Trophoblast cell (in vitro differentiated cells and primary cell): ENCODE data around the gene UBXN1.

Experiments
- DNase-seq, 2 donors: peaks; one replicate each; pipeline ENCODE4 v3.0.0-alpha.2; 2016
- H2AFZ ChIP-seq: 2 replicates; pipeline ENCODE4 v1.6.1; 2013; ENCODE audit warnings: low read length, moderate library complexity, mild to moderate bottlenecking; ENCODE audit not compliant: insufficient read depth, poor library complexity
- H2AK5ac ChIP-seq: 2 replicates; pipeline ENCODE4 v1.6.1; 2013; ENCODE audit warnings: mild to moderate bottlenecking, low read length
- H2BK120ac ChIP-seq: 2 replicates; pipeline ENCODE4 v1.6.1; 2013; ENCODE audit warnings: low read length, mild to moderate bottlenecking, moderate library complexity; ENCODE audit not compliant: insufficient read depth, poor library complexity
- H2BK12ac ChIP-seq: 2 replicates; pipeline ENCODE4 v1.6.1; 2013; ENCODE audit warnings: mild to moderate bottlenecking, low read length, moderate library complexity
- H2BK5ac ChIP-seq: 2 replicates; pipeline ENCODE4 v1.6.1; 2013; ENCODE audit warnings: low read length, low read depth, moderate library complexity, mild to moderate bottlenecking; ENCODE audit not compliant: poor library complexity
- H3K14ac ChIP-seq: 2 replicates; pipeline ENCODE4 v1.6.1; 2013; ENCODE audit warnings: mild to moderate bottlenecking, low read length
- H3K18ac ChIP-seq: 2 replicates; pipeline ENCODE4 v1.6.1; 2013; ENCODE audit warnings: mild to moderate bottlenecking, low read length
- H3K23ac ChIP-seq: 2 replicates; pipeline ENCODE4 v1.6.1; 2013; ENCODE audit warnings: low read length
- H3K27ac ChIP-seq: 2 replicates; pipeline ENCODE4 v1.5.1; 2013; ENCODE audit warnings: low read depth, mild to moderate bottlenecking, inconsistent platforms, low read length, moderate library complexity
- H3K27me3 ChIP-seq: 2 replicates; pipeline ENCODE4 v1.6.1; 2013; ENCODE audit warnings: inconsistent platforms, mild to moderate bottlenecking, low read length, moderate library complexity; ENCODE audit not compliant: insufficient read depth
- H3K36me3 ChIP-seq, 2 experiments: 1 replicate in 1 of 2; 2 replicates in 1 of 2; pipeline ENCODE4 v1.6.1; 2013; ENCODE audit warnings: low read length in 2 of 2, mild to moderate bottlenecking in 2 of 2, moderate library complexity in 1 of 2; ENCODE audit not compliant: insufficient read depth in 2 of 2, control insufficient read depth in 1 of 2
- H3K4ac ChIP-seq: 2 replicates; pipeline ENCODE4 v1.6.1; 2013; ENCODE audit warnings: low read depth, mild to moderate bottlenecking, low read length, moderate library complexity
- H3K4me1 ChIP-seq, 2 experiments: 1 replicate in 1 of 2; 2 replicates in 1 of 2; pipeline ENCODE4 v1.6.1; 2013; ENCODE audit warnings: low read length in 2 of 2, mild to moderate bottlenecking in 2 of 2, moderate library complexity in 1 of 2; ENCODE audit not compliant: insufficient read depth in 2 of 2, control insufficient read depth in 1 of 2
- H3K4me2 ChIP-seq: 2 replicates; pipeline ENCODE4 v1.6.1; 2013; ENCODE audit warnings: inconsistent platforms, mild to moderate bottlenecking, low read length, moderate library complexity
- H3K4me3 ChIP-seq: 2 replicates; pipeline ENCODE4 v1.5.1; 2013; ENCODE audit warnings: mild to moderate bottlenecking, low read depth, low read length, inconsistent platforms
- H3K79me1 ChIP-seq: one replicate; pipeline ENCODE4 v1.6.1; 2013; ENCODE audit warnings: low read length
- H3K79me2 ChIP-seq: 2 replicates; pipeline ENCODE4 v1.6.1; 2013; ENCODE audit warnings: low read length, mild to moderate bottlenecking; ENCODE audit not compliant: control insufficient read depth, insufficient read depth, poor library complexity
- H3K9ac ChIP-seq: 2 replicates; pipeline ENCODE4 v1.6.1; 2013; ENCODE audit warnings: mild to moderate bottlenecking, low read length
- H3K9me3 ChIP-seq: 2 replicates; pipeline ENCODE4 v1.6.1; 2013; ENCODE audit warnings: low read depth, mild to moderate bottlenecking, control low read depth, inconsistent platforms, low read length; ENCODE audit not compliant: insufficient read depth
- H4K12ac ChIP-seq: 2 replicates; pipeline ENCODE4 v1.6.1; 2013; ENCODE audit warnings: low read depth, mild to moderate bottlenecking, low read length, moderate library complexity
- H4K8ac ChIP-seq: 2 replicates; pipeline ENCODE4 v1.6.1; 2013; ENCODE audit warnings: low read depth, mild to moderate bottlenecking, low read length, moderate library complexity
- H4K91ac ChIP-seq: one replicate; pipeline ENCODE4 v1.6.1; 2013; ENCODE audit warnings: low read depth, mild to moderate bottlenecking, low read length, moderate library complexity
- WGBS: extraction: QIAGEN DNeasy Blood & Tissue Kit; methylation state at CpG from one replicate; pipeline ENCODE4 v1.1.7; 2013; ENCODE audit warnings: missing lambda C conversion rate; ENCODE audit not compliant: insufficient read length, insufficient coverage; ENCODE audit errors: extremely low coverage; 5-methylcytosine and 5-hydroxymethylcytosine counted together

Gene UBXN1

GRCh38 chr11:62712276-62712812 lies 33.5 kb upstream of the UBXN1 start:
- H3K79me1 ChIP-seq, result peaks cover 15% of the 10 kb centered on the region
- H4K91ac ChIP-seq, result no peak overlapping the region
- H3K14ac ChIP-seq, result no peak overlapping the region
- H2BK120ac ChIP-seq, result no peak overlapping the region
- no peak overlapping the region for H2AFZ ChIP-seq
- H3K4ac ChIP-seq, result no peak overlapping the region
- no peak overlapping the region for H3K23ac ChIP-seq
- H3K36me3 ChIP-seq, result peaks cover 20 to 45% of the 10 kb centered on the region in 2 experiments
- H4K8ac ChIP-seq, result no peak overlapping the region
- no peak overlapping the region for H2BK5ac ChIP-seq
- no peak overlapping the region for H3K9ac ChIP-seq
- peaks cover 1% of the 10 kb centered on the region for H3K9me3 ChIP-seq
- H2BK12ac ChIP-seq, result no peak overlapping the region
- H3K27ac ChIP-seq, result no peak overlapping the region
- no peak overlapping the region for H2AK5ac ChIP-seq
- WGBS, result no CpG with 5 or more reads among the region's 6 CpGs
- no peaks in the 10 kb centered on the region for H3K27me3 ChIP-seq
- peaks cover 12 to 17% of the 10 kb centered on the region in 2 experiments for H3K4me1 ChIP-seq
- H3K18ac ChIP-seq, result no peak overlapping the region
- DNase-seq, result no peak
- no peak overlapping the region for H3K4me3 ChIP-seq
- H4K12ac ChIP-seq, result no peak overlapping the region
- peaks cover 8% of the 10 kb centered on the region for H3K79me2 ChIP-seq
- no peak overlapping the region for H3K4me2 ChIP-seq

- Histone ChIP-seq H2BK5ac (peak overlapping the region; percentile 88), H3K9ac (peak overlapping the region; percentile 71), H2AFZ (no peak overlapping the region), H2BK120ac (peak overlapping the region; percentile 67), H3K9me3 (no peaks in the 10 kb centered on the region), H3K4ac (peak overlapping the region; percentile 90), H3K4me2 (peak overlapping the region; percentile 90), H4K8ac (peak overlapping the region; percentile 96), H3K36me3 (peaks cover 9 to 26% of the 10 kb centered on the region in 2 experiments), H4K12ac (peak overlapping the region; percentile 94), H3K79me2 (peaks cover 10% of the 10 kb centered on the region), H3K18ac (peak overlapping the region; percentile 82), H2BK12ac (no peak overlapping the region), H3K4me3 (peak overlapping the region; percentile 58), H3K23ac (no peak overlapping the region), H4K91ac (peak overlapping the region; percentile 96), H3K27me3 (no peaks in the 10 kb centered on the region), H3K79me1 (peaks cover 22% of the 10 kb centered on the region), H3K4me1 (peaks cover 25 to 30% of the 10 kb centered on the region in 2 experiments), H3K14ac (peak overlapping the region; percentile 92), H2AK5ac (peak overlapping the region; percentile 43), H3K27ac (peak overlapping the region; percentile 90)
- DNase-seq, result peak in 1 of 2 donors; percentile 16
- no CpG with 5 or more reads among the region's 7 CpGs for WGBS
Measured at GRCh38 chr11:62710001-62710345, 31.1 kb upstream of the UBXN1 start.

- Histone ChIP-seq H3K27ac (peak overlapping the region; percentile 90), H3K36me3 (peaks cover 6 to 22% of the 10 kb centered on the region in 2 experiments), H2BK5ac (peak overlapping the region; percentile 88), H3K14ac (peak overlapping the region; percentile 92), H4K12ac (peak overlapping the region; percentile 94), H2AFZ (peak overlapping the region; percentile 86), H2BK12ac (peak overlapping the region; percentile 6), H3K4ac (peak overlapping the region; percentile 90), H3K79me2 (peaks cover 10% of the 10 kb centered on the region), H4K8ac (peak overlapping the region; percentile 96), H3K79me1 (peaks cover 22% of the 10 kb centered on the region), H3K27me3 (no peaks in the 10 kb centered on the region), H2BK120ac (peak overlapping the region; percentile 67), H3K9ac (peak overlapping the region; percentile 88), H3K23ac (no peak overlapping the region), H3K4me2 (peak overlapping the region; percentile 90), H3K4me3 (peak overlapping the region; percentile 69), H4K91ac (peak overlapping the region; percentile 96), H2AK5ac (peak overlapping the region; percentile 69), H3K18ac (peak overlapping the region; percentile 82), H3K9me3 (no peaks in the 10 kb centered on the region), H3K4me1 (peaks cover 25 to 30% of the 10 kb centered on the region in 2 experiments)
- DNase-seq, result peak; percentile 99
- no CpG with 5 or more reads among the region's 47 CpGs for WGBS
Measured at GRCh38 chr11:62709247-62710000, 30.6 kb upstream of the UBXN1 start.

- Histone ChIP-seq H3K4ac (peak overlapping the region; percentile 66), H3K79me1 (peaks cover 22% of the 10 kb centered on the region), H2AFZ (peak overlapping the region; percentile 51), H2BK12ac (peak overlapping the region; percentile 6), H3K4me2 (peak overlapping the region; percentile 90), H3K14ac (peak overlapping the region; percentile 90), H4K8ac (peak overlapping the region; percentile 88), H3K9ac (peak overlapping the region; percentile 88), H4K91ac (peak overlapping the region; percentile 76), H2BK120ac (peak overlapping the region; percentile 10), H2AK5ac (peak overlapping the region; percentile 69), H3K18ac (peak overlapping the region; percentile 78), H3K36me3 (peaks cover 3 to 17% of the 10 kb centered on the region in 2 experiments), H3K4me1 (peaks cover 25 to 30% of the 10 kb centered on the region in 2 experiments), H3K27me3 (no peaks in the 10 kb centered on the region), H2BK5ac (peak overlapping the region; percentile 79), H3K9me3 (no peaks in the 10 kb centered on the region), H3K23ac (no peak overlapping the region), H3K79me2 (peaks cover 10% of the 10 kb centered on the region), H3K27ac (peak overlapping the region; percentile 83), H4K12ac (peak overlapping the region; percentile 87), H3K4me3 (no peak overlapping the region)
- DNase-seq, result peak in 1 of 2 donors; percentile 25
- WGBS, result no CpG with 5 or more reads among the region's 7 CpGs
Measured at GRCh38 chr11:62708793-62709192, 29.9 kb upstream of the UBXN1 start.
